GM19438 (cell line): ENCODE data around the gene MXRA7.
"Not testable (repeated sequence)": the region's sequence is repeated elsewhere in the genome, so short reads cannot be mapped to it uniquely, and the experiment has no call there.

ENCODE experiments used
- ATAC-seq: cut with Tn5 transposase; IDR thresholded peaks from one replicate; pipeline ENCODE4 v1.9.1; 2021; ENCODE audit warnings: low read depth; ENCODE audit not compliant: unreplicated experiment

The MXRA7 gene

GRCh38 chr17:76716839-76717215, 6.1 kb upstream of the MXRA7 start:
- ATAC-seq, result no peak

GRCh38 chr17:76716146-76716838, 5.5 kb upstream of the MXRA7 start:
- no peak for ATAC-seq

GRCh38 chr17:76715496-76715830, 4.7 kb upstream of the MXRA7 start:
- no peak for ATAC-seq

- ATAC-seq, result no peak
Measured at GRCh38 chr17:76714822-76715495, 4.2 kb upstream of the MXRA7 start.

- no peak for ATAC-seq
Measured at GRCh38 chr17:76714336-76714735, 3.6 kb upstream of the MXRA7 start.

- no peak for ATAC-seq
Measured at GRCh38 chr17:76713765-76714164, 3.0 kb upstream of the MXRA7 start.

GRCh38 chr17:76712321-76712720, 1.6 kb upstream of the MXRA7 start:
- ATAC-seq, result not testable (repeated sequence)

GRCh38 chr17:76709951-76710862, 558 bp downstream of the MXRA7 start:
- not testable (repeated sequence) for ATAC-seq

GRCh38 chr17:76709077-76709950, 1.5 kb downstream of the MXRA7 start:
- no peak for ATAC-seq

- ATAC-seq, result no peak
Measured at GRCh38 chr17:76707985-76708807, 2.6 kb downstream of the MXRA7 start.

- no peak for ATAC-seq
Measured at GRCh38 chr17:76706817-76707216, 3.9 kb downstream of the MXRA7 start.

- ATAC-seq, result no peak
Measured at GRCh38 chr17:76704805-76705204, 6.0 kb downstream of the MXRA7 start.

GRCh38 chr17:76702941-76703637, 7.7 kb downstream of the MXRA7 start:
- no peak for ATAC-seq

- no peak for ATAC-seq
Measured at GRCh38 chr17:76702076-76702475, 8.7 kb downstream of the MXRA7 start.

GRCh38 chr17:76701471-76701967, 9.2 kb downstream of the MXRA7 start:
- ATAC-seq, result no peak

GRCh38 chr17:76700617-76701470, 9.9 kb downstream of the MXRA7 start:
- ATAC-seq, result no peak

- no peak for ATAC-seq
Measured at GRCh38 chr17:76700270-76700616, 10.5 kb downstream of the MXRA7 start.

GRCh38 chr17:76698466-76698977, 12.2 kb downstream of the MXRA7 start:
- ATAC-seq, result not testable (repeated sequence)
